ENCODE results near the gene OMD. TPM values are rescaled to one million over a fixed set of nuclear protein-coding genes. Genes with fewer than 3 reads are reported as not detected.
A peak's percentile ranks its signal among the peaks of the same experiment; 100 is the strongest.

Gene OMD
- total RNA-seq, 3 donors from 2014 or later (not counting 1 experiment from before 2014, with no cell fraction given): not detected

- intact Hi-C loops (cut with micrococcal nuclease): no loop called here
- H3K4me3 Mint-ChIP-seq: no peak overlapping the region
- no peaks in the 10 kb centered on the region for H3K36me3 ChIP-seq (ENCODE audit: control insufficient read depth, insufficient read depth, low read length)
- H3K4me3 ChIP-seq (ENCODE audit: low read length): no peak overlapping the region
- H3K27ac Mint-ChIP-seq: no peak overlapping the region
- TF ChIP-seq, protein P1, sequence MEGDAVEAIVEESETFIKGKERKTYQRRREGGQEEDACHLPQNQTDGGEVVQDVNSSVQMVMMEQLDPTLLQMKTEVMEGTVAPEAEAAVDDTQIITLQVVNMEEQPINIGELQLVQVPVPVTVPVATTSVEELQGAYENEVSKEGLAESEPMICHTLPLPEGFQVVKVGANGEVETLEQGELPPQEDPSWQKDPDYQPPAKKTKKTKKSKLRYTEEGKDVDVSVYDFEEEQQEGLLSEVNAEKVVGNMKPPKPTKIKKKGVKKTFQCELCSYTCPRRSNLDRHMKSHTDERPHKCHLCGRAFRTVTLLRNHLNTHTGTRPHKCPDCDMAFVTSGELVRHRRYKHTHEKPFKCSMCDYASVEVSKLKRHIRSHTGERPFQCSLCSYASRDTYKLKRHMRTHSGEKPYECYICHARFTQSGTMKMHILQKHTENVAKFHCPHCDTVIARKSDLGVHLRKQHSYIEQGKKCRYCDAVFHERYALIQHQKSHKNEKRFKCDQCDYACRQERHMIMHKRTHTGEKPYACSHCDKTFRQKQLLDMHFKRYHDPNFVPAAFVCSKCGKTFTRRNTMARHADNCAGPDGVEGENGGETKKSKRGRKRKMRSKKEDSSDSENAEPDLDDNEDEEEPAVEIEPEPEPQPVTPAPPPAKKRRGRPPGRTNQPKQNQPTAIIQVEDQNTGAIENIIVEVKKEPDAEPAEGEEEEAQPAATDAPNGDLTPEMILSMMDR (IDR thresholded peaks at IDR 0.05): no peak
- DNase-seq: no peak
- no peaks in the 10 kb centered on the region for H3K27me3 Mint-ChIP-seq (ENCODE audit: low read depth in 2 of 2)
- H3K9me3 Mint-ChIP-seq: no peaks in the 10 kb centered on the region
- H3K4me1 ChIP-seq (ENCODE audit: control insufficient read depth, insufficient read depth, low read length): no peaks in the 10 kb centered on the region
- H3K4me1 Mint-ChIP-seq: no peaks in the 10 kb centered on the region
- no peaks in the 10 kb centered on the region for H3K36me3 Mint-ChIP-seq
- no peak overlapping the region for H3K27ac ChIP-seq (ENCODE audit: low read length)
- H3K9me3 ChIP-seq (ENCODE audit: control insufficient read depth, insufficient read depth, low read length): no peaks in the 10 kb centered on the region
- no peak for ATAC-seq
- H3K27me3 ChIP-seq (ENCODE audit: control insufficient read depth, insufficient read depth, low read length): no peaks in the 10 kb centered on the region
Measured at GRCh38 chr9:92446536-92446935, 22.3 kb upstream of the OMD start.

GRCh38 chr9:92444841-92445240 is 20.6 kb upstream of the OMD start:
- TF ChIP-seq, protein P1 (IDR thresholded peaks at IDR 0.05): no peak
- H3K27me3 ChIP-seq (ENCODE audit: control insufficient read depth, insufficient read depth, low read length): no peaks in the 10 kb centered on the region
- Mint-ChIP-seq H3K27ac (no peak overlapping the region), H3K27me3 (ENCODE audit: low read depth in 2 of 2) (no peaks in the 10 kb centered on the region), H3K9me3 (no peaks in the 10 kb centered on the region), H3K4me3 (no peak overlapping the region), H3K36me3 (no peaks in the 10 kb centered on the region), H3K4me1 (peaks cover 10 to 16% of the 10 kb centered on the region in 2 donors)
- 91% methylated on average over 4 of the region's 4 CpGs for WGBS (ENCODE audit: insufficient coverage)
- intact Hi-C loops (cut with micrococcal nuclease): loop anchor here (5.0 kb wide), 1 partner anchor 118 kb away; the partner anchor contains the start of genes CENPP and NOL8
- H3K4me1 ChIP-seq (ENCODE audit: control insufficient read depth, insufficient read depth, low read length): no peaks in the 10 kb centered on the region
- H3K4me3 ChIP-seq (ENCODE audit: low read length): no peak overlapping the region
- H3K36me3 ChIP-seq (ENCODE audit: control insufficient read depth, insufficient read depth, low read length): no peaks in the 10 kb centered on the region
- no peak for ATAC-seq
- no peak overlapping the region for H3K27ac ChIP-seq (ENCODE audit: low read length)
- no peak for DNase-seq
- H3K9me3 ChIP-seq (ENCODE audit: control insufficient read depth, insufficient read depth, low read length): no peaks in the 10 kb centered on the region

GRCh38 chr9:92440751-92441046 is 16.4 kb upstream of the OMD start:
- Histone ChIP-seq H3K27ac (ENCODE audit: low read length) (peak overlapping the region; percentile 47), H3K27me3 (ENCODE audit: control insufficient read depth, insufficient read depth, low read length) (no peaks in the 10 kb centered on the region)
- peak; percentile 65 to 78 (median 68) for ATAC-seq

More at GRCh38 chr9:92440751-92441046, 16.4 kb upstream of the OMD start:
- 41% methylated on average over 2 of the region's 6 CpGs for WGBS (ENCODE audit: insufficient coverage)
- Mint-ChIP-seq H3K9me3 (no peaks in the 10 kb centered on the region), H3K36me3 (no peaks in the 10 kb centered on the region), H3K4me3 (peak overlapping the region; percentile 85), H3K4me1 (peaks cover 12 to 20% of the 10 kb centered on the region in 2 donors), H3K27me3 (ENCODE audit: low read depth in 2 of 2) (no peaks in the 10 kb centered on the region), H3K27ac (peak overlapping the region; percentile 90 to 91)
- Histone ChIP-seq H3K4me3 (ENCODE audit: low read length) (no peak overlapping the region), H3K4me1 (ENCODE audit: control insufficient read depth, insufficient read depth, low read length) (no peaks in the 10 kb centered on the region), H3K36me3 (ENCODE audit: control insufficient read depth, insufficient read depth, low read length) (no peaks in the 10 kb centered on the region), H3K9me3 (ENCODE audit: control insufficient read depth, insufficient read depth, low read length) (no peaks in the 10 kb centered on the region)
- TF ChIP-seq, protein P1 (IDR thresholded peaks at IDR 0.05): no peak
- peak in 1 of 2 donors; percentile 55 for DNase-seq
- intact Hi-C loops (cut with micrococcal nuclease): loop anchor here (5.0 kb wide), 1 partner anchor 113 kb away; the partner anchor contains the start of genes CENPP and NOL8
